Endothelial cell of umbilical vein (primary cell): ENCODE measurements around the gene CHIC2.

Experiments used
- CTCF ChIP-seq, 2 donors: IDR thresholded peaks; 1 replicate in 1 of 2; 2 replicates in 1 of 2; pipeline ENCODE4 v1.5.1; 2011; ENCODE audit warnings: low read length in 2 of 2, mild to moderate bottlenecking in 2 of 2, moderate library complexity in 2 of 2, control low read depth in 1 of 2, inconsistent platforms in 1 of 2, low read depth in 1 of 2; ENCODE audit not compliant: insufficient read depth in 1 of 2; ENCODE audit errors: extremely low read depth in 1 of 2
- EZH2 ChIP-seq: IDR thresholded peaks from 2 replicates; pipeline ENCODE4 v1.6.1; 2012; ENCODE audit warnings: borderline replicate concordance, low read depth, mild to moderate bottlenecking, moderate library complexity, low read length, inconsistent platforms; ENCODE audit not compliant: severe bottlenecking
- GATA2 ChIP-seq: IDR thresholded peaks from 2 replicates; pipeline ENCODE4 v1.7.0; 2011; ENCODE audit warnings: low read depth, mild to moderate bottlenecking, moderate library complexity, mixed read lengths, low read length; ENCODE audit not compliant: insufficient read length, insufficient read depth
- JUN ChIP-seq: IDR thresholded peaks from 2 replicates; pipeline ENCODE4 v1.6.1; 2011; ENCODE audit warnings: borderline replicate concordance, low read depth; ENCODE audit not compliant: insufficient read length, insufficient read depth
- POLR2A ChIP-seq: IDR thresholded peaks from 2 replicates; pipeline ENCODE4 v1.6.1; 2012; ENCODE audit warnings: low read depth, mild to moderate bottlenecking, control low read depth, low read length
- POLR2AphosphoS5 ChIP-seq: IDR thresholded peaks from 2 replicates; pipeline ENCODE4 v1.6.1; 2012; ENCODE audit warnings: low read depth, mild to moderate bottlenecking, control low read depth, low read length, moderate library complexity; ENCODE audit not compliant: insufficient read depth
- TF ChIP-seq, protein P1 (sequence below): IDR thresholded peaks from 2 replicates; pipeline ENCODE4 v1.6.1; 2011; ENCODE audit not compliant: insufficient read depth, insufficient read length

- TF ChIP-seq CTCF (IDR thresholded peaks at IDR 0.05; ENCODE audit: extremely low read depth in 1 of 2, insufficient read depth in 1 of 2, low read depth in 1 of 2, low read length in 2 of 2) (no peak), POLR2AphosphoS5 (no peak), POLR2A (peak; percentile 27), EZH2 (no peak), GATA2 (no peak), JUN (no peak)
- TF ChIP-seq, protein P1, sequence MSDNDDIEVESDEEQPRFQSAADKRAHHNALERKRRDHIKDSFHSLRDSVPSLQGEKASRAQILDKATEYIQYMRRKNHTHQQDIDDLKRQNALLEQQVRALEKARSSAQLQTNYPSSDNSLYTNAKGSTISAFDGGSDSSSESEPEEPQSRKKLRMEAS, result no peak
Observed at GRCh38 chr4:54061873-54062272, 2.5 kb downstream of the CHIC2 start.
